Measurements from ENCODE around the gene PLEKHA8. TPM values are rescaled to one million over a fixed set of nuclear protein-coding genes. Genes with fewer than 3 reads are reported as not detected.
A peak's percentile ranks its signal among the peaks of the same experiment; 100 is the strongest.
"Not testable (repeated sequence)": the region's sequence is repeated elsewhere in the genome, so short reads cannot be mapped to it uniquely, and the experiment has no call there.

Gene PLEKHA8
- polyA plus RNA-seq, 6 donors from 2014 or later = 1.1 to 4.1 (median 3.1) TPM

GRCh38 chr7:30080818-30081217, 52.6 kb downstream of the PLEKHA8 start:
- Mint-ChIP-seq H3K4me3 (no peak overlapping the region), H3K9me3 (no peaks in the 10 kb centered on the region), H3K27ac (no peak overlapping the region), H3K36me3 (peaks cover 0 to 13% of the 10 kb centered on the region in 2 donors), H3K27me3 (no peaks in the 10 kb centered on the region), H3K4me1 (peaks cover 0 to 4% (median 0%) of the 10 kb centered on the region in 3 donors)
- no peak for DNase-seq
- no peak for ATAC-seq (ENCODE audit: low read depth in 2 of 2)

GRCh38 chr7:30082686-30083085, 54.5 kb downstream of the PLEKHA8 start:
- Mint-ChIP-seq H3K4me3 (no peak overlapping the region), H3K9me3 (no peaks in the 10 kb centered on the region), H3K27me3 (no peaks in the 10 kb centered on the region), H3K27ac (no peak overlapping the region), H3K36me3 (peaks cover 0 to 14% of the 10 kb centered on the region in 2 donors), H3K4me1 (peaks cover 3 to 8% (median 8%) of the 10 kb centered on the region in 3 donors)
- DNase-seq (no peak), ATAC-seq (ENCODE audit: low read depth in 2 of 2) (no peak)

GRCh38 chr7:30083334-30083733, 55.1 kb downstream of the PLEKHA8 start:
- peaks cover 0 to 16% of the 10 kb centered on the region in 2 donors for H3K36me3 Mint-ChIP-seq
- no peak overlapping the region for H3K4me3 Mint-ChIP-seq
- no peak overlapping the region for H3K27ac Mint-ChIP-seq
- peaks cover 3 to 8% (median 8%) of the 10 kb centered on the region in 3 donors for H3K4me1 Mint-ChIP-seq
- no peak for DNase-seq
- H3K27me3 Mint-ChIP-seq = no peaks in the 10 kb centered on the region
- H3K9me3 Mint-ChIP-seq = no peaks in the 10 kb centered on the region
- no peak for ATAC-seq (ENCODE audit: low read depth in 2 of 2)

DNA sequence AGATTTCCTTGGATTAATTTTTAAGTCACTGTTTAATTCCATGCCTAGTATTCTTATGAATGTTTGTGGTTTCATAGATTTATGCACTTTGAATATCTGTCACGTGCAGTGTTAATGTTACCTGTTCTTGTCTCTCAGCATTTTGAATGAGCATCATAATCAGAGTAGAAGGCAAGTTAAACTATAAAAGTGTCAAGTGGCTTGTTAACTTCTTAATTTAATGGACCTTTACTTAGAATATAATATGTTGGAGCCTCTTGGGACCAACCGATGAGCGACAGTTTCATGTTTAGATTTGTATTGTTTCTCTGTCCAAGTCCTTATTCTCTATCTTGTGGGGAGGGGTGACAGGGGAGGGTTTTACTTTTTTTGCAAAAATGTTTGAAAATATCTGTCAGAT, 56.0 kb downstream of the PLEKHA8 start:
- Mint-ChIP-seq H3K4me3 (no peak overlapping the region), H3K27ac (no peak overlapping the region), H3K27me3 (no peaks in the 10 kb centered on the region), H3K9me3 (no peaks in the 10 kb centered on the region), H3K36me3 (peaks cover 0 to 13% of the 10 kb centered on the region in 2 donors), H3K4me1 (peaks cover 3 to 8% (median 8%) of the 10 kb centered on the region in 3 donors)
- DNase-seq (no peak), ATAC-seq (ENCODE audit: low read depth in 2 of 2) (no peak)

- H3K27ac Mint-ChIP-seq = no peak overlapping the region
- no peaks in the 10 kb centered on the region for H3K9me3 Mint-ChIP-seq
- ATAC-seq (ENCODE audit: low read depth in 2 of 2) (no peak), DNase-seq (no peak)
- H3K36me3 Mint-ChIP-seq = peaks cover 0 to 5% of the 10 kb centered on the region in 2 donors
- no peak overlapping the region for H3K4me3 Mint-ChIP-seq
- H3K4me1 Mint-ChIP-seq = peaks cover 3 to 8% (median 8%) of the 10 kb centered on the region in 3 donors
- no peaks in the 10 kb centered on the region for H3K27me3 Mint-ChIP-seq
Observed at GRCh38 chr7:30086529-30086928, 58.3 kb downstream of the PLEKHA8 start.

- Mint-ChIP-seq H3K4me3 (no peak overlapping the region), H3K9me3 (no peaks in the 10 kb centered on the region), H3K27ac (no peak overlapping the region), H3K36me3 (peaks cover 0 to 4% of the 10 kb centered on the region in 2 donors), H3K27me3 (no peaks in the 10 kb centered on the region), H3K4me1 (peaks cover 3 to 8% (median 8%) of the 10 kb centered on the region in 3 donors)
- no peak for DNase-seq
- no peak for ATAC-seq (ENCODE audit: low read depth in 2 of 2)
Observed at GRCh38 chr7:30087371-30087770, 59.2 kb downstream of the PLEKHA8 start.

GRCh38 chr7:30088362-30088761, 60.1 kb downstream of the PLEKHA8 start:
- DNase-seq (no peak), ATAC-seq (ENCODE audit: low read depth in 2 of 2) (no peak)
- Mint-ChIP-seq H3K36me3 (peaks cover 0 to 4% of the 10 kb centered on the region in 2 donors), H3K27ac (peak overlapping the region in 1 of 6 donors; percentile 62), H3K27me3 (no peaks in the 10 kb centered on the region), H3K4me3 (no peak overlapping the region), H3K9me3 (peaks cover 0 to 1% (median 0%) of the 10 kb centered on the region in 7 donors), H3K4me1 (peaks cover 3 to 8% (median 8%) of the 10 kb centered on the region in 3 donors)

DNA sequence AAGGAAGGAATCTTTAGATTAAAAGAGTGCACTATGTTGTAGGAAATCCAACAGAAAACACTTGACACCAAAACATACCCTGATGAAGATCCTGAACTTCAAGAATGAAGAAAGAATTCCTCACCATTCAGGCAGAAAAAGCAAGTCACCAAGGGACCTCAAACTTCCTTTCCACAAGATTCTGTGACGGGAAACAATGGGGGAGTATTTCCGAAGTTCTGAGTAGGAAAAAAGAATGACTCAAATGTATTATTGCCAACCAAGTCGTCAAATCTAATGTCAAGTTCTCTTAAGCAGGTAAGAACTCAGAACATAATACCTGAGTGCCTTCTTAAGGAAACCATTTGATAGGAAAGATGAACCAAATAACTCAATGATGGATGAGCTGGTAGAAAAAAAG, 61.9 kb downstream of the PLEKHA8 start:
- peaks cover 0 to 1% (median 0%) of the 10 kb centered on the region in 7 donors for H3K9me3 Mint-ChIP-seq
- ATAC-seq (ENCODE audit: low read depth in 2 of 2) = no peak
- no peak overlapping the region for H3K4me3 Mint-ChIP-seq
- H3K4me1 Mint-ChIP-seq = peaks cover 3 to 8% (median 8%) of the 10 kb centered on the region in 3 donors
- peaks cover 0 to 4% of the 10 kb centered on the region in 2 donors for H3K36me3 Mint-ChIP-seq
- DNase-seq = no peak
- H3K27me3 Mint-ChIP-seq = no peaks in the 10 kb centered on the region
- H3K27ac Mint-ChIP-seq = peak overlapping the region in 1 of 6 donors; percentile 12

DNA sequence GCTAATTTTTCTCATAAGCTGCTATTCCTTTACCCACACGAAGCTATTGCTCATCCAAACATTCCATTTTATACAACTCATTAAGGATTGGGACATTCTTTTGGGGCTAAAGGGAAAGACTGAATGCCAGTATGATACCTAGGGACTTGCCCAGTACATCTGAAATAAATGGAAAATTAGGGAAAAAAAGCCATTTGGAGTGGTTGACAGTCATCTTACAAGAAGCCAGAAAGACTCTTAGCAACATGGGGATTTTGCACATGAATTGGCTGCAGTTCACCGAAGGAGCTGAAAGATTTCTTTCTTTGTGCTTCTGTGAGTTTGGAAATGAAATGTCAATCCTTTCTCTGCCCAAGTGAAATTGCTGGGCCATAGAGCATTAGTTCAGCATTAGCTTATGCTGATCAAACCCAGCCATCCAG, 63.3 kb downstream of the PLEKHA8 start:
- Mint-ChIP-seq H3K36me3 (peaks cover 0 to 4% of the 10 kb centered on the region in 2 donors), H3K9me3 (peaks cover 0 to 11% (median 0%) of the 10 kb centered on the region in 7 donors), H3K27ac (no peak overlapping the region), H3K4me1 (peaks cover 3 to 8% (median 4%) of the 10 kb centered on the region in 3 donors), H3K4me3 (no peak overlapping the region), H3K27me3 (no peaks in the 10 kb centered on the region)
- DNase-seq (no peak), ATAC-seq (ENCODE audit: low read depth in 2 of 2) (no peak)

DNA sequence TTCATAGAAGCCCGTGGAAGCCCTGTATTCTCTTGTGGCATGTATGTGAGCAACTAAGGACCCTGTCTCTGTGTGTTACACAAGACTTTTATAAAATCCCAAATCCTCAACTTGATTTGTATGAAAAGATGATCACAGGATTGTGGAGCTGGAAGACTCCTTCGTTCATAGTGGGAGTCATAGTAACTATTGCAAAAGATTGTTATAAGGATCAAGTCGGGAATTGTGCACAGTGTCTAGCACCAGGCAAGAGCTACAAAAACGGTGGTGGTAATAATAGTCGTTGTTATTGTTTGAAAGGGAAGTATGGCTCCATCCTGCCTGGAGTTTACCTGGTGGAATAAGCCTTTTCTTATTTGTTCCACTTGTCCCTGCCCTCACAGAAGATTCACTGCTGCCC, 63.8 kb downstream of the PLEKHA8 start:
- Mint-ChIP-seq H3K27me3 (no peaks in the 10 kb centered on the region), H3K4me1 (peaks cover 3 to 7% (median 4%) of the 10 kb centered on the region in 3 donors), H3K27ac (no peak overlapping the region), H3K36me3 (peaks cover 0 to 4% of the 10 kb centered on the region in 2 donors), H3K4me3 (no peak overlapping the region), H3K9me3 (peaks cover 0 to 12% (median 0%) of the 10 kb centered on the region in 7 donors)
- no peak for ATAC-seq (ENCODE audit: low read depth in 2 of 2)
- no peak for DNase-seq

DNA sequence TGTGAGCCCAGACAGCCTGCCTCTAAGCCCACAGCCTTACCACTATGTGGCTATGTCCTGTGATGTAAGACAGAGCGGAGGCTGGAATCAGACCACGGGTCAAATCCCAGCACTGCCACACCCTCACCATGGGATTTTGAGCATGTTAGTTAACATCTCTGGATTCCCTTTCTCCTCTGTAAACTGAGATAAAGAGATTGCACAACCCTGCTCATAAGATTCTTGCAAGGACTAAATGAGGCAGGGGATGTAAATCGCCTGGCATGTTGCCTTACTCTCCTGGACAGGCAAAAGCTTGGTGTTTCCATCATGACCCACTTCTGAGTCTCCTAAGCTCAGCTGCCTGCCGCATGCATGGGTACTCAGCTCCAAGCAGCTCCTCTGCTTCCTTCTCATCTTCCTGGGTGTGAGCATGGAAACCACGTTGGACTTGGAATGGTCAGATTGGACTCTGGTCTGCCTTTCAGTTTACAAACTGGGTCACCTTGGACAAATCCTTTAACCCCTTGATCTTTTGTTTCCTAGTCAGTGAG, 65.3 kb downstream of the PLEKHA8 start:
- DNase-seq (no peak), ATAC-seq (ENCODE audit: low read depth in 2 of 2) (no peak)
- Mint-ChIP-seq H3K4me1 (no peaks in the 10 kb centered on the region), H3K27me3 (no peaks in the 10 kb centered on the region), H3K9me3 (peaks cover 0 to 12% (median 3%) of the 10 kb centered on the region in 7 donors), H3K36me3 (no peaks in the 10 kb centered on the region), H3K4me3 (no peak overlapping the region), H3K27ac (no peak overlapping the region)

GRCh38 chr7:30098599-30098998, 70.4 kb downstream of the PLEKHA8 start:
- H3K36me3 Mint-ChIP-seq; H3K4me3 Mint-ChIP-seq; DNase-seq; ATAC-seq (ENCODE audit: low read depth in 2 of 2); H3K27ac Mint-ChIP-seq; H3K27me3 Mint-ChIP-seq; H3K4me1 Mint-ChIP-seq: not testable (repeated sequence)
- peaks cover 0 to 12% (median 3%) of the 10 kb centered on the region in 7 donors for H3K9me3 Mint-ChIP-seq

DNA sequence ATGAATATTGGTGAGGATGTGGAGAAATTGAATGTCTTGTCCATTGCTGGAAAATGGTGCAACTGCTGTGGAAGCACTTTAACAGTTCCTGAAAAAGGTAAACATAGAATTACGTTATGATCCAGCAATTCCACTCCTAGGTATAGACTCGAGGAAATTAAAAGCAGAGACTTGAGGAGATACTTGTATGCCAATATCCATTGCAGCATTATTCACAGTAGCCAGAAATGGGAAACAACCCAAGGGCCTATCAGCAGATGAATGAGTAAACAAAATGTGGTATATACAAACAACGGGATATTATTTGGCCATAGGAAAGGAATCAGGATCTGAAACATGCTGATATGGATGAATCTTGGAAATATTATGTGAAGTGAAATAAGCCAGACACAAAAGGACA, 74.1 kb downstream of the PLEKHA8 start:
- Mint-ChIP-seq H3K4me1 (no peaks in the 10 kb centered on the region), H3K36me3 (no peaks in the 10 kb centered on the region), H3K27me3 (no peaks in the 10 kb centered on the region), H3K4me3 (no peak overlapping the region), H3K9me3 (peaks cover 0 to 6% (median 0%) of the 10 kb centered on the region in 7 donors), H3K27ac (no peak overlapping the region)
- ATAC-seq (ENCODE audit: low read depth in 2 of 2) (no peak), DNase-seq (no peak)

DNA sequence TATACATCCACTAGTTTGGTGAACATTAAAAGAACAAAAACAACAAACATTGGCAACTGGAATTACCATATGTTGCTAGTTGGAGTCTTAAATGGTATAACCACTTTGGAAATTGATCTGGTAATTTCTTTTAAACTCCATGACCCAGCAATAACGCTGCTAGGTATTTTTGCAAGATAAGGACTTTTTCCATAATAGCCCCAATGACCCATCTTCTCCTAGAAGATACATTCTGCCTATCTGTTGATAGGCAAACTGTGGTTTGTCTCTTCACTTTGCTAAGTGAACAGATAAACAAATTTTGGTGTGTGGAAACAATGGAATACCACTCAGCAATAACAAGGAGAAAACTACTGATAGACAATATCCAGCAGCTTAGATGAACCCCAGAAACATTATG, 75.9 kb downstream of the PLEKHA8 start:
- H3K36me3 Mint-ChIP-seq = no peaks in the 10 kb centered on the region
- ATAC-seq (ENCODE audit: low read depth in 2 of 2) = no peak
- no peak for DNase-seq
- H3K4me3 Mint-ChIP-seq = no peak overlapping the region
- H3K27me3 Mint-ChIP-seq = no peaks in the 10 kb centered on the region
- peaks cover 0 to 3% (median 0%) of the 10 kb centered on the region in 7 donors for H3K9me3 Mint-ChIP-seq
- H3K4me1 Mint-ChIP-seq = no peaks in the 10 kb centered on the region
- no peak overlapping the region for H3K27ac Mint-ChIP-seq

All from naive B cell (primary cell).